ENCODE data around the gene RUNX2. TPM values are rescaled to one million over a fixed set of nuclear protein-coding genes. Genes with fewer than 3 reads are reported as not detected.
A peak's percentile ranks its signal among the peaks of the same experiment; 100 is the strongest.
"Not testable (repeated sequence)": the region's sequence is repeated elsewhere in the genome, so short reads cannot be mapped to it uniquely, and the experiment has no call there.

The RUNX2 gene
- total and polyA plus RNA-seq, 8 donors: 2.5 to 5.9 (median 3.0) TPM

GRCh38 chr6:45558858-45559257 is 230.7 kb downstream of the RUNX2 start:
- no peak for DNase-seq
- no peaks in the 10 kb centered on the region for H3K36me3 ChIP-seq
- ATAC-seq: peak; percentile 49
- H3K27me3 ChIP-seq: no peaks in the 10 kb centered on the region
- intact Hi-C loops (cut with DNase I): no loop called here
- H3K27ac ChIP-seq: no peak overlapping the region
- no peaks in the 10 kb centered on the region for H3K4me1 ChIP-seq
- H3K4me3 ChIP-seq: no peak overlapping the region
- TF ChIP-seq CTCF (IDR thresholded peaks at IDR 0.05): no peak
- H3K9me3 ChIP-seq: no peaks in the 10 kb centered on the region

GRCh38 chr6:45560321-45560820 is 232.2 kb downstream of the RUNX2 start:
- H3K4me1 ChIP-seq; ATAC-seq; H3K36me3 ChIP-seq; DNase-seq; H3K9me3 ChIP-seq; intact Hi-C loops (cut with DNase I); H3K4me3 ChIP-seq; H3K27me3 ChIP-seq; H3K27ac ChIP-seq: not testable (repeated sequence)

GRCh38 chr6:45562171-45562570 is 234.0 kb downstream of the RUNX2 start:
- no peak for ATAC-seq

GRCh38 chr6:45563041-45563440 is 234.9 kb downstream of the RUNX2 start:
- Histone ChIP-seq H3K4me1 (no peaks in the 10 kb centered on the region), H3K9me3 (no peaks in the 10 kb centered on the region), H3K27me3 (no peaks in the 10 kb centered on the region), H3K27ac (no peak overlapping the region), H3K36me3 (no peaks in the 10 kb centered on the region), H3K4me3 (no peak overlapping the region)
- TF ChIP-seq CTCF (IDR thresholded peaks at IDR 0.05): no peak
- peak; percentile 67 for ATAC-seq
- DNase-seq: peak in 1 of 4 donors; percentile 50
- intact Hi-C loops (cut with DNase I): no loop called here

More at GRCh38 chr6:45562171-45562570, 234.0 kb downstream of the RUNX2 start:
- H3K4me3 ChIP-seq: no peak overlapping the region
- H3K9me3 ChIP-seq: no peaks in the 10 kb centered on the region
- no peaks in the 10 kb centered on the region for H3K36me3 ChIP-seq
- no peak for TF ChIP-seq CTCF (IDR thresholded peaks at IDR 0.05)
- no peak for DNase-seq
- H3K4me1 ChIP-seq: no peaks in the 10 kb centered on the region
- no peaks in the 10 kb centered on the region for H3K27me3 ChIP-seq
- H3K27ac ChIP-seq: no peak overlapping the region
- intact Hi-C loops (cut with DNase I): no loop called here

GRCh38 chr6:45563844-45564243 is 235.7 kb downstream of the RUNX2 start:
- no peaks in the 10 kb centered on the region for H3K4me1 ChIP-seq
- intact Hi-C loops (cut with DNase I): no loop called here
- DNase-seq: no peak
- no peaks in the 10 kb centered on the region for H3K27me3 ChIP-seq
- no peaks in the 10 kb centered on the region for H3K9me3 ChIP-seq
- no peak for ATAC-seq
- H3K4me3 ChIP-seq: no peak overlapping the region
- H3K36me3 ChIP-seq: no peaks in the 10 kb centered on the region
- no peak overlapping the region for H3K27ac ChIP-seq
- no peak for TF ChIP-seq CTCF (IDR thresholded peaks at IDR 0.05)

- Histone ChIP-seq H3K4me1 (peaks cover 0 to 8% of the 10 kb centered on the region in 2 donors), H3K36me3 (no peaks in the 10 kb centered on the region), H3K27me3 (no peaks in the 10 kb centered on the region), H3K27ac (no peak overlapping the region), H3K9me3 (no peaks in the 10 kb centered on the region), H3K4me3 (no peak overlapping the region)
- DNase-seq (no peak), ATAC-seq (no peak)
- intact Hi-C loops (cut with DNase I): no loop called here
- no peak for TF ChIP-seq CTCF (IDR thresholded peaks at IDR 0.05)
These were observed 238.8 kb downstream of the RUNX2 start for GRCh38 chr6:45566882-45567281.
